Panc1 (cell line): ENCODE results near the gene ATP11C. TPM values are rescaled to one million over a fixed set of nuclear protein-coding genes. Genes with fewer than 3 reads are reported as not detected.

Source experiments
- ATAC-seq: fragments of 200-7000 bp; cut with Tn5 transposase; 2 replicates; pipeline ENCODE4 v1.9.1; 2020; ENCODE audit warnings: mild to moderate bottlenecking, moderate library complexity
- BruUV-seq: library from RNA; stranded (reverse); fragments of 400-500 nt; replicated peaks from 2 replicates; lab custom pipeline; 2021; lab: Mats Ljungman, UMichigan
- CTCF ChIA-PET: fragments of 300-600 bp; sonication (Branson Sonifier 250); formaldehyde crosslinking; loops from one replicate; lab custom pipeline; 2022; ENCODE audit warnings: antibody characterized with exemption; lab: Charles Lee
- POLR2A ChIA-PET: fragments of 300-600 bp; sonication (Branson Sonifier 250); formaldehyde crosslinking; loops from one replicate; lab custom pipeline; 2022; ENCODE audit warnings: antibody characterized with exemption; lab: Charles Lee
- DNase-seq: peaks from one replicate; pipeline ENCODE4 v3.0.0-alpha.2; 2010; ENCODE audit warnings: low read depth, low spot score
- H3K27ac ChIP-seq: 2 replicates; pipeline ENCODE4 v1.5.1; 2011; ENCODE audit warnings: mild to moderate bottlenecking, low read length, inconsistent platforms
- H3K27me3 ChIP-seq: fragments of 200-500 bp; sonication (Bioruptor generic); 2 replicates; pipeline ENCODE4 v1.6.0; 2014; ENCODE audit warnings: low read length, inconsistent platforms; ENCODE audit not compliant: control insufficient read depth, insufficient read depth
- H3K36me3 ChIP-seq: fragments of 200-500 bp; sonication (Bioruptor generic); 2 replicates; pipeline ENCODE4 v1.5.1; 2014; ENCODE audit warnings: inconsistent platforms, mild to moderate bottlenecking, low read length, moderate library complexity; ENCODE audit not compliant: control insufficient read depth, insufficient read depth
- H3K4me1 ChIP-seq: 2 replicates; pipeline ENCODE4 v1.5.1; 2011; ENCODE audit warnings: inconsistent platforms, mild to moderate bottlenecking, low read length, moderate library complexity; ENCODE audit not compliant: control insufficient read depth, insufficient read depth
- H3K4me3 ChIP-seq, 2 experiments: 2 replicates each; pipeline ENCODE4 v1.5.1; 2011 to 2012; ENCODE audit warnings: low read depth in 2 of 2, low read length in 2 of 2, mild to moderate bottlenecking in 2 of 2, inconsistent platforms in 1 of 2, moderate library complexity in 1 of 2
- H3K9me3 ChIP-seq: fragments of 200-500 bp; sonication (Bioruptor generic); 2 replicates; pipeline ENCODE4 v1.5.1; 2014; ENCODE audit warnings: low read depth, mild to moderate bottlenecking, inconsistent platforms, low read length, moderate library complexity; ENCODE audit not compliant: control insufficient read depth, insufficient read depth
- CTCF ChIP-seq: fragments of 450-650 bp; IDR thresholded peaks from 2 replicates; pipeline ENCODE4 v1.5.1; 2017; ENCODE audit warnings: mild to moderate bottlenecking
- POLR2AphosphoS5 ChIP-seq: IDR thresholded peaks from 2 replicates; pipeline ENCODE4 v1.6.1; 2012; ENCODE audit warnings: mild to moderate bottlenecking, low read depth, low read length, moderate library complexity
- REST ChIP-seq, 2 experiments: IDR thresholded peaks; 2 replicates each; pipeline ENCODE4 v1.6.1; 2011 to 2012; ENCODE audit warnings: low read depth in 2 of 2, control low read depth in 1 of 2, low read length in 1 of 2, mild to moderate bottlenecking in 1 of 2, moderate library complexity in 1 of 2; ENCODE audit not compliant: insufficient read depth in 1 of 2
- SIN3A ChIP-seq: IDR thresholded peaks from 2 replicates; pipeline ENCODE4 v1.6.1; 2012; ENCODE audit warnings: low read depth, mild to moderate bottlenecking, low read length, moderate library complexity, borderline replicate concordance; ENCODE audit not compliant: insufficient read depth
- TCF7L2 ChIP-seq: IDR thresholded peaks from 2 replicates; pipeline ENCODE4 v1.6.1; 2011; ENCODE audit warnings: mild to moderate bottlenecking, low read depth, low read length, inconsistent platforms
- in situ Hi-C: cut with HindIII; loops from 2 replicates; pipeline ENCODE4 v1.10.0; 2016; ENCODE audit warnings: low sequenced_read_pairs, low pct_unique_long_range_greater_than_20kb
- intact Hi-C: fragments of 100-400 bp; cut with micrococcal nuclease; formaldehyde crosslinking; loops from one replicate; pipeline ENCODE4 v1.10.0; 2022; ENCODE audit not compliant: unreplicated experiment
- total RNA-seq: library from RNA; stranded (reverse); gene quantifications from one replicate; pipeline ENCODE4 v1.2.1, GENCODE V29; 2021; ENCODE audit not compliant: unreplicated experiment

ATP11C gene
- total RNA-seq, 1 experiment from 2014 or later = 61.3 TPM

GRCh38 chrX:139920316-139920715 is 12.5 kb downstream of the ATP11C start:
- POLR2A ChIA-PET = interaction anchor here (0.6 kb wide), 1 partner anchor 12 kb away, joined by 9 read pairs; the partner anchor contains the start of gene ATP11C
- peaks cover 4% of the 10 kb centered on the region; the same call in 1 of the 2 replicates for H3K4me1 ChIP-seq
- no peak overlapping the region for H3K4me3 ChIP-seq
- no peaks in the 10 kb centered on the region for H3K36me3 ChIP-seq
- no peaks in the 10 kb centered on the region for H3K27me3 ChIP-seq
- no peak for TF ChIP-seq POLR2AphosphoS5
- TF ChIP-seq TCF7L2 = no peak
- TF ChIP-seq SIN3A = no peak
- no peak for TF ChIP-seq CTCF
- TF ChIP-seq REST (IDR thresholded peaks at IDR 0.05; ENCODE audit: insufficient read depth in 1 of 2, low read depth in 2 of 2, low read length in 1 of 2) = no peak
- no peaks in the 10 kb centered on the region for H3K9me3 ChIP-seq
- no peak overlapping the region for H3K27ac ChIP-seq
- BruUV-seq = no TSS peak
- no peak for ATAC-seq
- intact Hi-C loops (no loop called here), in situ Hi-C loops (no loop called here)
- DNase-seq = no peak
- CTCF ChIA-PET = no interaction called here

- no peaks in the 10 kb centered on the region for H3K9me3 ChIP-seq
- no peak for DNase-seq
- POLR2A ChIA-PET = no interaction called here
- CTCF ChIA-PET = no interaction called here
- no peaks in the 10 kb centered on the region for H3K36me3 ChIP-seq
- TF ChIP-seq TCF7L2 = no peak
- no peak for TF ChIP-seq REST (IDR thresholded peaks at IDR 0.05; ENCODE audit: insufficient read depth in 1 of 2, low read depth in 2 of 2, low read length in 1 of 2)
- TF ChIP-seq SIN3A = no peak
- no peak for TF ChIP-seq POLR2AphosphoS5
- no peak for TF ChIP-seq CTCF
- in situ Hi-C loops (no loop called here), intact Hi-C loops (no loop called here)
- no peaks in the 10 kb centered on the region for H3K27me3 ChIP-seq
- H3K4me3 ChIP-seq = no peak overlapping the region
- H3K4me1 ChIP-seq = no peaks in the 10 kb centered on the region
- no peak for ATAC-seq
- no TSS peak for BruUV-seq
- H3K27ac ChIP-seq = no peak overlapping the region
Observed at GRCh38 chrX:139914421-139914820, 18.4 kb downstream of the ATP11C start.
